AG09319 (cell line): ENCODE data around the gene KIAA1586.
"Not testable (repeated sequence)": the region's sequence is repeated elsewhere in the genome, so short reads cannot be mapped to it uniquely, and the experiment has no call there.

Source experiments
- DNase-seq: peaks from one replicate; pipeline ENCODE4 v3.0.0-alpha.2; 2010; ENCODE audit warnings: low read depth; ENCODE audit errors: extremely low read depth
- CTCF ChIP-seq: IDR thresholded peaks from 2 replicates; pipeline ENCODE4 v1.5.1; 2011; ENCODE audit warnings: low read depth, mild to moderate bottlenecking, inconsistent platforms, low read length, moderate library complexity

KIAA1586 gene

GRCh38 chr6:57027301-57027700, 19.2 kb upstream of the KIAA1586 start:
- TF ChIP-seq CTCF, result no peak

GRCh38 chr6:57029213-57029612, 17.3 kb upstream of the KIAA1586 start:
- TF ChIP-seq CTCF, result no peak
- DNase-seq, result no peak

More at GRCh38 chr6:57027301-57027700, 19.2 kb upstream of the KIAA1586 start:
- no peak for DNase-seq

GRCh38 chr6:57033228-57033627, 13.3 kb upstream of the KIAA1586 start:
- no peak for DNase-seq
- TF ChIP-seq CTCF, result no peak

GRCh38 chr6:57035549-57035948, 10.9 kb upstream of the KIAA1586 start:
- TF ChIP-seq CTCF, result no peak
- DNase-seq, result no peak

- no peak for TF ChIP-seq CTCF
Measured at GRCh38 chr6:57038906-57039305, 7.6 kb upstream of the KIAA1586 start.

GRCh38 chr6:57040011-57040410, 6.5 kb upstream of the KIAA1586 start:
- TF ChIP-seq CTCF, result no peak; the same call in 1 of the 2 replicates
- DNase-seq, result no peak

More at GRCh38 chr6:57038906-57039305, 7.6 kb upstream of the KIAA1586 start:
- DNase-seq, result no peak

- not testable (repeated sequence) for DNase-seq
Measured at GRCh38 chr6:57044061-57044460, 2.4 kb upstream of the KIAA1586 start.

GRCh38 chr6:57044568-57044967, 1.9 kb upstream of the KIAA1586 start:
- no peak for TF ChIP-seq CTCF
- DNase-seq, result no peak

GRCh38 chr6:57047257-57047585, 728 bp downstream of the KIAA1586 start:
- DNase-seq, result not testable (repeated sequence)

GRCh38 chr6:57047859-57048258, 1.4 kb downstream of the KIAA1586 start:
- not testable (repeated sequence) for DNase-seq
